ENCODE results near the gene HIGD1A. TPM values are rescaled to one million over a fixed set of nuclear protein-coding genes. Genes with fewer than 3 reads are reported as not detected.

HIGD1A gene
- total RNA-seq, 2 donors from 2014 or later: 163 to 169 TPM

DNA sequence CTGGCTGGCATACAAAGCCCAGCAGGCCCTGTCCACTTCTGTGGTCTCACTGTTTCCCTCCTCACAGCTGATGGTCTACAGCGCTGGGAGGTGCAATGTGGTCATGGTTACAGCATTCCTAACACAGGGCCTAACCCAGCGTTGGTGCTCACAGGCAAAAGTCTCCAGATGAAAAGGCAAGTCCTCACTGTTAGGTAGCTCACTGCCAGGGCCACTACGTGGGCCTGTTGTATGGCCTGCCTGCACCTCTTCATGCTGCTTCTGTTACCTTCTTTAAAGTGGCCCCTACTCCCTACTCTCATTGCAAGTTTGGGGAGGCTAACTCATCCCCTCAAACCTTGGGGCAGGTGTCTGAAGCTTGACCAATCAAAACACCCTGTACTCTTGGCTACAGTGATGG lies 62.5 kb downstream of the HIGD1A start:
- no peaks in the 10 kb centered on the region for H3K36me3 ChIP-seq
- ATAC-seq (ENCODE audit: insufficient number of reproducible peaks, low FRiP score, low read depth) (no peak), DNase-seq (ENCODE audit: low spot score) (no peak)
- peaks cover 13 to 49% of the 10 kb centered on the region in 2 donors for H3K4me1 ChIP-seq (ENCODE audit: control insufficient read depth in 1 of 2, low read depth in 2 of 2)
- no peak overlapping the region for H3K27ac ChIP-seq
- no peaks in the 10 kb centered on the region for H3K27me3 ChIP-seq (replicated peaks; ENCODE audit: insufficient read depth)
- no peaks in the 10 kb centered on the region for H3K9me3 ChIP-seq
- TF ChIP-seq, protein P1, sequence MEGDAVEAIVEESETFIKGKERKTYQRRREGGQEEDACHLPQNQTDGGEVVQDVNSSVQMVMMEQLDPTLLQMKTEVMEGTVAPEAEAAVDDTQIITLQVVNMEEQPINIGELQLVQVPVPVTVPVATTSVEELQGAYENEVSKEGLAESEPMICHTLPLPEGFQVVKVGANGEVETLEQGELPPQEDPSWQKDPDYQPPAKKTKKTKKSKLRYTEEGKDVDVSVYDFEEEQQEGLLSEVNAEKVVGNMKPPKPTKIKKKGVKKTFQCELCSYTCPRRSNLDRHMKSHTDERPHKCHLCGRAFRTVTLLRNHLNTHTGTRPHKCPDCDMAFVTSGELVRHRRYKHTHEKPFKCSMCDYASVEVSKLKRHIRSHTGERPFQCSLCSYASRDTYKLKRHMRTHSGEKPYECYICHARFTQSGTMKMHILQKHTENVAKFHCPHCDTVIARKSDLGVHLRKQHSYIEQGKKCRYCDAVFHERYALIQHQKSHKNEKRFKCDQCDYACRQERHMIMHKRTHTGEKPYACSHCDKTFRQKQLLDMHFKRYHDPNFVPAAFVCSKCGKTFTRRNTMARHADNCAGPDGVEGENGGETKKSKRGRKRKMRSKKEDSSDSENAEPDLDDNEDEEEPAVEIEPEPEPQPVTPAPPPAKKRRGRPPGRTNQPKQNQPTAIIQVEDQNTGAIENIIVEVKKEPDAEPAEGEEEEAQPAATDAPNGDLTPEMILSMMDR (IDR thresholded peaks at IDR 0.05): no peak
- H3K4me3 ChIP-seq: no peak overlapping the region

GRCh38 chr3:42739401-42740158 lies 64.7 kb downstream of the HIGD1A start:
- H3K9me3 ChIP-seq: no peaks in the 10 kb centered on the region
- peaks cover 0 to 28% of the 10 kb centered on the region in 2 donors for H3K4me1 ChIP-seq (ENCODE audit: control insufficient read depth in 1 of 2, low read depth in 2 of 2)
- peak overlapping the region; percentile 68 to 81 for H3K27ac ChIP-seq
- no peaks in the 10 kb centered on the region for H3K27me3 ChIP-seq (replicated peaks; ENCODE audit: insufficient read depth)
- TF ChIP-seq, protein P1 (IDR thresholded peaks at IDR 0.05): no peak
- ATAC-seq (ENCODE audit: insufficient number of reproducible peaks, low FRiP score, low read depth) (peak; percentile 8), DNase-seq (ENCODE audit: low spot score) (peak; percentile 50)
- H3K36me3 ChIP-seq: no peaks in the 10 kb centered on the region
- H3K4me3 ChIP-seq: no peak overlapping the region

DNA sequence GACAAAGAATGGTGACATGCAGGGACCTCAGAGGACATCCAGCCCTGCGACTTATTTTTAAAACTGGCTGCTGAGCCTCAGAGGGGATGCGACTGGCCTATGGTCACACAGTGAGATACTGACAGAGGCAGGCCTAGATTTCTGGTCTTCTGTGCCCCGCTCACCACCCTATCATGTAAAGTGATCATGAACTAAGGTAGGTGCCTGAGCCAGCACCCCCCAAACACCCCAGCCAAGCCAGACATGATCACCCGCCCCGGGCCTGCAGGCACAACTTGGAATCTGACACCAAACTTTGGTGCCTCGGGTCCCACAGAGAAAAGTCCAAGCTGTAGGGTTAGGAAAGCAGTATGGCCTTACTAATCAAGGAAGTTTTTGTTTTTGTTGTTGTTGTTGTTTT lies 67.8 kb downstream of the HIGD1A start:
- Histone ChIP-seq H3K36me3 (no peaks in the 10 kb centered on the region), H3K4me3 (no peak overlapping the region), H3K9me3 (no peaks in the 10 kb centered on the region), H3K4me1 (ENCODE audit: control insufficient read depth in 1 of 2, low read depth in 2 of 2) (peaks cover 0 to 21% of the 10 kb centered on the region in 2 donors), H3K27me3 (replicated peaks; ENCODE audit: insufficient read depth) (no peaks in the 10 kb centered on the region), H3K27ac (no peak overlapping the region)
- ATAC-seq (ENCODE audit: insufficient number of reproducible peaks, low FRiP score, low read depth): no peak
- no peak for DNase-seq (ENCODE audit: low spot score)
- TF ChIP-seq, protein P1 (IDR thresholded peaks at IDR 0.05): no peak

- Histone ChIP-seq H3K9me3 (no peaks in the 10 kb centered on the region), H3K27ac (no peak overlapping the region)
- TF ChIP-seq, protein P1 (IDR thresholded peaks at IDR 0.05): no peak
These were observed 68.2 kb downstream of the HIGD1A start for GRCh38 chr3:42736081-42736480.

GRCh38 chr3:42735615-42736014 lies 68.7 kb downstream of the HIGD1A start:
- Histone ChIP-seq H3K36me3 (no peaks in the 10 kb centered on the region), H3K27ac (no peak overlapping the region), H3K27me3 (replicated peaks; ENCODE audit: insufficient read depth) (no peaks in the 10 kb centered on the region), H3K9me3 (no peaks in the 10 kb centered on the region), H3K4me1 (ENCODE audit: control insufficient read depth in 1 of 2, low read depth in 2 of 2) (peaks cover 0 to 19% of the 10 kb centered on the region in 2 donors), H3K4me3 (no peak overlapping the region)
- TF ChIP-seq, protein P1 (IDR thresholded peaks at IDR 0.05): no peak
- ATAC-seq (ENCODE audit: insufficient number of reproducible peaks, low FRiP score, low read depth) (no peak), DNase-seq (ENCODE audit: low spot score) (no peak)

More at GRCh38 chr3:42736081-42736480, 68.2 kb downstream of the HIGD1A start:
- Histone ChIP-seq H3K4me1 (ENCODE audit: control insufficient read depth in 1 of 2, low read depth in 2 of 2) (peaks cover 0 to 21% of the 10 kb centered on the region in 2 donors), H3K27me3 (replicated peaks; ENCODE audit: insufficient read depth) (no peaks in the 10 kb centered on the region), H3K4me3 (no peak overlapping the region), H3K36me3 (no peaks in the 10 kb centered on the region)
- DNase-seq (ENCODE audit: low spot score) (no peak), ATAC-seq (ENCODE audit: insufficient number of reproducible peaks, low FRiP score, low read depth) (no peak)
